ENCODE data around the gene STPG4. TPM values are rescaled to one million over a fixed set of nuclear protein-coding genes. Genes with fewer than 3 reads are reported as not detected.

Gene STPG4
- total and polyA plus RNA-seq, 2 of the 8 experiments (the other 6 are each of a cell fraction or from before 2014, with no cell fraction given) = 0.28 TPM; not detected in 1

- Histone ChIP-seq H3K79me2 (ENCODE audit: control insufficient read depth in 1 of 2, insufficient read depth in 2 of 2, low read length in 2 of 2) (peaks cover 14 to 76% of the 10 kb centered on the region in 2 experiments), H3K4me1 (replicated peaks in 1 of 4; ENCODE audit: control insufficient read depth in 3 of 4, insufficient read depth in 4 of 4, low read length in 3 of 4) (no peaks in the 10 kb centered on the region), H2AK5ac (ENCODE audit: low read depth, low read length) (no peak overlapping the region), H3K27ac (ENCODE audit: low read depth, low read length) (no peak overlapping the region), H2AFZ (ENCODE audit: low read length) (no peak overlapping the region), H4K91ac (replicated peaks; ENCODE audit: insufficient read length, low read length) (no peak overlapping the region), H3K4me3 (ENCODE audit: extremely low read depth in 1 of 4, insufficient read depth in 2 of 4, low read depth in 3 of 4, low read length in 4 of 4) (no peak overlapping the region), H3K79me1 (ENCODE audit: low read depth, low read length) (no peaks in the 10 kb centered on the region), H2BK120ac (replicated peaks; ENCODE audit: low read depth, low read length) (no peak overlapping the region), H4K5ac (ENCODE audit: insufficient read length, low read depth, low read length) (no peak overlapping the region), H3K36me3 (ENCODE audit: control insufficient read depth in 2 of 4, insufficient read depth in 4 of 4, low read length in 3 of 4) (peaks cover 6 to 77% (median 31%) of the 10 kb centered on the region in 4 experiments), H2BK20ac (ENCODE audit: low read length) (no peak overlapping the region), H3K27me3 (replicated peaks in 1 of 4; ENCODE audit: control insufficient read depth in 3 of 4, extremely low read depth in 1 of 4, insufficient read depth in 3 of 4, low read length in 3 of 4) (no peaks in the 10 kb centered on the region), H2BK15ac (ENCODE audit: low read length) (no peak overlapping the region), H3K9ac (replicated peaks in 1 of 4; ENCODE audit: extremely low read depth in 1 of 4, low read depth in 3 of 4, low read length in 3 of 4) (no peak overlapping the region; a peak in 1 of 7 replicates), H3K23me2 (ENCODE audit: low read depth, low read length) (no peaks in the 10 kb centered on the region), H3K56ac (replicated peaks; ENCODE audit: insufficient read length, low read depth, low read length) (no peak overlapping the region), H3K23ac (ENCODE audit: insufficient read length) (no peak overlapping the region), H3K18ac (ENCODE audit: extremely low read depth, low read length) (no peak overlapping the region), H3K4me2 (ENCODE audit: insufficient read depth in 1 of 2, low read depth in 2 of 2, low read length in 2 of 2) (no peak overlapping the region), H2BK12ac (ENCODE audit: low read depth, low read length) (no peak overlapping the region), H3K4ac (replicated peaks; ENCODE audit: insufficient read length, low read depth, low read length) (no peak overlapping the region), H2BK5ac (ENCODE audit: low read depth, low read length) (no peak overlapping the region), H4K20me1 (replicated peaks in 1 of 2; ENCODE audit: control insufficient read depth in 1 of 2, insufficient read depth in 2 of 2, low read length in 2 of 2) (peaks cover 15 to 19% of the 10 kb centered on the region in 2 experiments), H3K14ac (ENCODE audit: insufficient read length) (no peak overlapping the region), H3K9me3 (ENCODE audit: insufficient read depth in 2 of 2, low read depth in 1 of 2, low read length in 1 of 2) (no peaks in the 10 kb centered on the region), H4K8ac (ENCODE audit: extremely low read depth, insufficient read depth, low read length) (no peak overlapping the region)
- DNase-seq (ENCODE audit: low read depth in 1 of 2, low spot score in 2 of 2) = no peak
- ChIA-PET POLR2A (ENCODE audit: partially characterized antibody) (interaction anchor here (1.0 to 1.5 kb wide), 3 partner anchors 9 to 95 kb away, joined by 3 to 5 read pairs (median 5); no protein-coding TSS in a partner anchor), CTCF (ENCODE audit: partially characterized antibody) (interaction anchor here (1.1 to 1.7 kb wide), 2 partner anchors 99 to 182 kb away, joined by 3 to 4 read pairs; no protein-coding TSS in a partner anchor)
- no peak for FAIRE-seq
- no peak for TF ChIP-seq CHD1 (IDR thresholded peaks at IDR 0.05; ENCODE audit: low read depth, low read length)
- TF ChIP-seq, protein P1, sequence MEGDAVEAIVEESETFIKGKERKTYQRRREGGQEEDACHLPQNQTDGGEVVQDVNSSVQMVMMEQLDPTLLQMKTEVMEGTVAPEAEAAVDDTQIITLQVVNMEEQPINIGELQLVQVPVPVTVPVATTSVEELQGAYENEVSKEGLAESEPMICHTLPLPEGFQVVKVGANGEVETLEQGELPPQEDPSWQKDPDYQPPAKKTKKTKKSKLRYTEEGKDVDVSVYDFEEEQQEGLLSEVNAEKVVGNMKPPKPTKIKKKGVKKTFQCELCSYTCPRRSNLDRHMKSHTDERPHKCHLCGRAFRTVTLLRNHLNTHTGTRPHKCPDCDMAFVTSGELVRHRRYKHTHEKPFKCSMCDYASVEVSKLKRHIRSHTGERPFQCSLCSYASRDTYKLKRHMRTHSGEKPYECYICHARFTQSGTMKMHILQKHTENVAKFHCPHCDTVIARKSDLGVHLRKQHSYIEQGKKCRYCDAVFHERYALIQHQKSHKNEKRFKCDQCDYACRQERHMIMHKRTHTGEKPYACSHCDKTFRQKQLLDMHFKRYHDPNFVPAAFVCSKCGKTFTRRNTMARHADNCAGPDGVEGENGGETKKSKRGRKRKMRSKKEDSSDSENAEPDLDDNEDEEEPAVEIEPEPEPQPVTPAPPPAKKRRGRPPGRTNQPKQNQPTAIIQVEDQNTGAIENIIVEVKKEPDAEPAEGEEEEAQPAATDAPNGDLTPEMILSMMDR (IDR thresholded peaks at IDR 0.05; ENCODE audit: control extremely low read depth in 1 of 3, insufficient read depth in 1 of 3, low read depth in 1 of 3, low read length in 3 of 3) = no peak
- TF ChIP-seq MAFK (IDR thresholded peaks at IDR 0.05; ENCODE audit: low read depth, low read length) = no peak
- TF ChIP-seq BCL11A (IDR thresholded peaks at IDR 0.05; ENCODE audit: low read depth in 2 of 2, low read length in 2 of 2) = no peak
- no peak for TF ChIP-seq KDM4A (IDR thresholded peaks at IDR 0.05; ENCODE audit: low read depth, low read length, severe bottlenecking)
- TF ChIP-seq SP1 (IDR thresholded peaks at IDR 0.05; ENCODE audit: low read depth, low read length) = no peak
- TF ChIP-seq E2F6 (IDR thresholded peaks at IDR 0.05) = no peak
- TF ChIP-seq EGR1 (IDR thresholded peaks at IDR 0.05; ENCODE audit: borderline replicate concordance, low read depth, low read length) = no peak
- TF ChIP-seq RAD21 (IDR thresholded peaks at IDR 0.05 in 1 of 2, conservative IDR thresholded peaks at IDR 0.05 in 1 of 2; ENCODE audit: low read depth in 2 of 2, low read length in 2 of 2) = no peak
- TF ChIP-seq SUZ12 (IDR thresholded peaks at IDR 0.05; ENCODE audit: low read length) = no peak
- no peak for TF ChIP-seq SP4 (IDR thresholded peaks at IDR 0.05; ENCODE audit: low read length)
Measured at GRCh38 chr2:47165001-47165555, 10.0 kb upstream of the STPG4 start.

Measured in H1 (cell line).